ENCODE results near the gene TNFRSF4.

TNFRSF4 gene

GRCh38 chr1:1245178-1245816 lies 31.3 kb upstream of the TNFRSF4 start:
- DNase-seq (ENCODE audit: low spot score) = no peak

- no peak for DNase-seq (ENCODE audit: low spot score)
These were observed 30.3 kb upstream of the TNFRSF4 start for GRCh38 chr1:1244192-1244811.

DNA sequence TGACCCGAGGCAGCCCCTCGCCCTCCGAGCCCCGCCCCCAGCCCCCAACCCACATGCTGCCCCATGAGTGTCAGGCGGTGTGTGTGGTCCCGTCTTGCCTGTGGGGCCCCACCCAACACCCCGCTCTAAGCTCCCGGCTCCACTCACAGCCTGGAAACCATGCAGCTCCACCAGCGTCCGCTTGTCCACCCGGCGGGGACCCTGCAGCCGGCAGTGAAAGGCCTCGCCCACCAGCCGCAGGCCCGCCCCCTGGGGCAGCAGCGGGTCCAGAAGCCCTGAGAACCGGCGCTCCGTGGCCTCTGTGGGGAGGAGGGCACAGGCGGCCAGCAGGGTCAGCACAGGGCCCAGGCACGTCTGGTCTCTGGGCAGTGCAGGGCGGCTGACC lies 29.8 kb upstream of the TNFRSF4 start:
- no peak for DNase-seq (ENCODE audit: low spot score)

DNA sequence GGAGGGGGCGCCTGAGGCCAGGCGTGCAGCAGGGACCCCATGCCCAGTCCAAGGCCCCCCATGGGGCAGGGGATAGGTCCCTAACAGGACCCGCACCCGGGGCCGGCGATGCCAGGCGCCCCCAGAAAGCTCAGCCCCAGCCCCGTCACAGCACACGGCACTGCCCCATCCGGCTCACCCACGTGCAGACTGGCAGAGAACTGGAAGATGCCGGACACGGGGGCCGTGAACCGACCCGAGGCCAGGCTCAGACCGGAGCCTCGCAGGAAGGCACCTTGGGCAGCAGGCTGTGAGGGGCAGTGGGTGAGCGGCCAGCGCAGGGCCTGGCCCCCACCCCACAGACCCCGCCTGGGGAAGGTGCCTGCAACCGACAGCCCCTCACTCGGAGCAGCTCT lies 29.3 kb upstream of the TNFRSF4 start:
- no peak for DNase-seq (ENCODE audit: low spot score)

GRCh38 chr1:1242461-1243265 lies 28.7 kb upstream of the TNFRSF4 start:
- no peak for DNase-seq (ENCODE audit: low spot score)

GRCh38 chr1:1241588-1242219 lies 27.8 kb upstream of the TNFRSF4 start:
- DNase-seq (ENCODE audit: low spot score) = no peak

DNA sequence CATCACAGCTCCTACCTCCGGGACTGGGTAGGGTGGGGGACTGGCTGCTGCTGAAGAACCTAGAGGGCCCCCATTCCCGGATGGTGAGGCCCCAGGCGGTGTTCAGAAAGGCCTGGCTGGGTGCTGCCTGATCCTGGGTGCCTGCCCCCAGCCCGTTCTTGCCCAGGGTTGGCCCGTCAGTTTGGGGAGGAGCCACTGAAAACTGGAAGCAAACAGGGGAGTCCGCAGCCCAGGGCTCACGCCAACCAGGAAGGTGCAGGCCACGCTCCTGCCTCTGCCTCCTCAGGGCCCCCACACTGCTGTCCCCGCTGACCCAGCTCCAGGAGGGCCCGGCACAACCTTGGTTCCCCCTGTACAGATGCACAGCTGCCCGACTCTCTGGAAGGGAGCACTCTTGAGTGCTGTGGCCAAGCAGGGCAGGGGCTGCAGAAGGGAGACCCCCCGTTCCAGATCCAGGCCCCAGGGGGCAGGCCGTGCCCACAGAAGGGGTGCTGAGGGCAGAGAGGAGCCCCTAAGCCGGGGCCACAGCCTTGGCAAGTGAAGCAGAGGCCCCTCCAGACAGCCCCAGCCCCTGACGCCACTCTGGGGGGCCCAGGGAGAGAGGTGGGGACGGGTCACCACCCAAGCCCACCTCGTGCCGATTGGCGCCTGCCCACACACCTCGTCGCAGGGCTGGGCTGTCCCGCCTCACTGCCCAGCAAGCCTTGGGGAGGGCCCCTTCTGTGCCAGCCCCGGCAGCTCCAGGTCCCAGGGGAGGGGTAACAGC lies 27.1 kb upstream of the TNFRSF4 start:
- DNase-seq (ENCODE audit: low spot score) = no peak

DNA sequence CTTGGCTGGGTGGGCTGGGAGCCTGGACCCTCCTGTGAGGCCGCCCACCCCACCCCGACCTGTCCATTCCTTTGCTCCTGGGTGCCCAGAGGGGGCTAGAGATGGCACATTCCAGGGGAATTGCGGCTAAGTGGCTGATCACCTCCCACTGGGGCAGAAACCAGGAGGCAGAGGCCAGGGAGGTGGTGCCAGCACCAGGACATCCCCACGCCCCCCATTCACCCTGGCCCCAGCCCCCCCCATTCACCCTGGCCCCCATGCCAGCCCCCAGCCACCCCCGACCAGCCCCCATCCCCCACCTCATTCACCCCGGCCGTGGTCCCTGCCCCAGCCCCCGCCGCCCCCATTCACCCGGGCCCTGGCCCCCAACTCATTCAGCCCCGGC lies 26.4 kb upstream of the TNFRSF4 start:
- DNase-seq (ENCODE audit: low spot score) = no peak

- DNase-seq (ENCODE audit: low spot score) = no peak
These were observed 25.8 kb upstream of the TNFRSF4 start for GRCh38 chr1:1239614-1240347.

GRCh38 chr1:1239227-1239613 lies 25.3 kb upstream of the TNFRSF4 start:
- no peak for DNase-seq (ENCODE audit: low spot score)

GRCh38 chr1:1238702-1239178 lies 24.8 kb upstream of the TNFRSF4 start:
- DNase-seq (ENCODE audit: low spot score) = no peak

GRCh38 chr1:1237874-1238701 lies 24.1 kb upstream of the TNFRSF4 start:
- no peak for DNase-seq (ENCODE audit: low spot score)

DNA sequence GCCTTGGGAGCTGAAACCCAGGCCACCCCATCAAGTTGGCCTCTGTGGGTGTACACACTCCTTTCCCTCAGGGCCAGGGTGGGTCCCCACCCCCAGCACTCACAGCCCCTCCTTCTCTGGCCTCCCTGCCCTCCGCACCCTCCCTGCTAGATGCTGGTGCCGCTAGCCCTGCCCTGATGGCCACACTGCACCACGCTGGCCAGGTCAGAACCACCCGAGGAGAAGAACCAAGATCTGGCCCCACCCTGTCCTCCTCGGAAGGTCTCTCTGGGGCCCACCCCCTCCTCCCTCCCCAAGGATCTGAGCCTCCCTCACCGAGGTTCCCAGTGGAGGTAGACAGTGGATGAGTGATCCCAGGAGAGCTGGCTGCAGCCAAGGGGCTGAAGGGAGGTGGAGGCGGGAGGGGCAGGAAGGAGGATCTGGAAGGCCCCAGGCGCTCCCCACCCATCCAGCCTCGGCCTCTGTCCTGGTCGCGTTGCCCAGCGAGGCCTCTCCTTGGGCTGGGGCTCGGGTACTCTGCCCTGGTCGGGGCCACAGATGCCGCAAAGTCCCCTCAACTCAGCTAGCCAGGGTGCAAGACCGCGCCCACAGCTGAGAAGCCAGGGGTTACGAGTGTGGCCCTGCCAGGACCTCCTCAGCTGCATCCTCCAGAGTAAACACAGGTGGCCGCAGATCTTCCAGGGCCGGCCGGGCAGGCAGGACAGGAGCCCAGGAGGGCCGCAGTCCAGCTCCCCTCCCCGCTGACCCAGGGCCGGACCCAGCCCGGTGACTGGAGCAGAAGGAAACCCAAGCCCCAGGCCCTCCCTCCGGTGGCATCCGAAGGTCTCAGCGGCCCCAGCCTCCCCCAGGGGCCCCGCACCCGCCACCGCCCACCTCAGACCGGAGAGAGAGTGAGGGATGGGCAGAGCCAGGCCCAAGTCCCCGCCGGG lies 23.3 kb upstream of the TNFRSF4 start:
- no peak for DNase-seq (ENCODE audit: low spot score)

GRCh38 chr1:1236176-1236763 lies 22.3 kb upstream of the TNFRSF4 start:
- DNase-seq (ENCODE audit: low spot score) = no peak

DNA sequence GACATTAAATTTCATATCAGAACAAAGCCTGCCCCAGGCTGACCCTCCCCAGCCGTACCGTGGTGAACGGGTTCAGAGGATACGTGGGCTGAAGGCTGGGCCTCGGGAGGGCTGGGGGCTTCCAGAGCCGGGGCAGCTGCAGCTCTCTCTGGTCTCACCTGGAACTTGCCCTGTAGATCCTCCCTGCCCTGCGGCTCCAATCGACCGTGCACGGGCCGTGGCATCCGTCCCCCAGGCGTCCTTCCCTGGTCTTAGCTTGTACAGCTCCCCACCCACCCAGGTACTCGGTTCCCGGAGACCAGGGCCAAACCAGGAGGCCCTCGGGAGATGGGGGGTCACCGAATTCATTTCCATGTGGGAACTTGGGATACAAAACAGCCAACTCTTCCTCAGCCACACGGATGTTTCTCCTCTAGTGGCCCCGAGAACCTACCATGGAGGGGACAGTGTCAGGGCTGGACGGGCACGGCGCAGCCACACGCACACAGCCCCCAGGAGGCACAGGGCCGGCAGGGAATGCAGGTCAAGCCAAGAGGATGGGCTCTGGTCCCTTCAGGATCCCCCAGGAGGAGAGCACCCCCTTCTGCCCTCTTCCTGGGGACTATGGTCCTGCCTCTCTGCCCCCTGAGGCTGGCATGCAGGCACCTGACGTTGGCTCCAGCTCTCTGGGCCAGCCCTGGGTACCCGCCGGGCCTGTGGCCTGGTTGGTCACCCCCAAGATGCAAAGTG lies 21.2 kb upstream of the TNFRSF4 start:
- no peak for DNase-seq (ENCODE audit: low spot score)

GRCh38 chr1:1234180-1234808 lies 20.3 kb upstream of the TNFRSF4 start:
- no peak for DNase-seq (ENCODE audit: low spot score)

DNA sequence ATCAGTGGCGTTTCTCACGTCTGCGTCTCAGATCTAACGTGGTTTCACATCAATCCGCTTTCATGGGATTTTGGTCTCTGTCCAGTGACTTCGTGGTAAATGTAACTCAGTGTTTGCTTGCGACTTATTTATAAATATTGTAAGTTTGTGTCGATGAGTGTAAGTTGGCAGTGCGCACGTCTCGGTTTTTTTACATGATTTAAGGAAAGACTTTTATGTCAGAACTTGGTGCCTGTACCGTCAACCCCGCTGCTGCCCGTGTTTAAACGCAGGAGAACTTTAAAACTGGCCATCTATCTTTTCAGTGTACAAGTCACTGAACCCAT lies 19.6 kb upstream of the TNFRSF4 start:
- no peak for DNase-seq (ENCODE audit: low spot score)
